ENCODE data around the gene TMEM63A.

DNA sequence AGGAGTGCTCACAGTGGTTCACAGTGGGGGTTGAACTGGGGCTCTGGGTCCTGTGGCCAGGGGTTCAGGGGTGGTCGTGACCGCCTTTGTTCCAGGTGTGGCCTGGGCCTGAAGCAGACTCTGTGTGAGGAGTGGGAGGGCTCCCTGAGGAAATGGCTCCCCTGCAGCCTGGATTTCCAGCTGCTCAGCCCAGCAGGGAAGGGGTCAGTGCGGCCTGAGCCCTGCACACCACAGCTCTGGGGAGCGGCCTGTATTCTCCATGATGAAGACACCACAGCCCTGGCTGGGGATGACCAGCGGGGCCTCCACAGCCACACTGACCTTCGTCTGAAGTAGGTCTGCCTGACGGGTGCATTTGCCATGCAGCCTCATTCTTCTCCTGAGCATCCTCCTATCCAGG, 25.2 kb upstream of the TMEM63A start:
- TF ChIP-seq, protein P1, sequence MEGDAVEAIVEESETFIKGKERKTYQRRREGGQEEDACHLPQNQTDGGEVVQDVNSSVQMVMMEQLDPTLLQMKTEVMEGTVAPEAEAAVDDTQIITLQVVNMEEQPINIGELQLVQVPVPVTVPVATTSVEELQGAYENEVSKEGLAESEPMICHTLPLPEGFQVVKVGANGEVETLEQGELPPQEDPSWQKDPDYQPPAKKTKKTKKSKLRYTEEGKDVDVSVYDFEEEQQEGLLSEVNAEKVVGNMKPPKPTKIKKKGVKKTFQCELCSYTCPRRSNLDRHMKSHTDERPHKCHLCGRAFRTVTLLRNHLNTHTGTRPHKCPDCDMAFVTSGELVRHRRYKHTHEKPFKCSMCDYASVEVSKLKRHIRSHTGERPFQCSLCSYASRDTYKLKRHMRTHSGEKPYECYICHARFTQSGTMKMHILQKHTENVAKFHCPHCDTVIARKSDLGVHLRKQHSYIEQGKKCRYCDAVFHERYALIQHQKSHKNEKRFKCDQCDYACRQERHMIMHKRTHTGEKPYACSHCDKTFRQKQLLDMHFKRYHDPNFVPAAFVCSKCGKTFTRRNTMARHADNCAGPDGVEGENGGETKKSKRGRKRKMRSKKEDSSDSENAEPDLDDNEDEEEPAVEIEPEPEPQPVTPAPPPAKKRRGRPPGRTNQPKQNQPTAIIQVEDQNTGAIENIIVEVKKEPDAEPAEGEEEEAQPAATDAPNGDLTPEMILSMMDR (conservative IDR thresholded peaks at IDR 0.05 in 1 of 2, IDR thresholded peaks at IDR 0.05 in 1 of 2; ENCODE audit: low read depth in 1 of 2, low read length in 2 of 2): no peak
- no peak for TF ChIP-seq EZH2 (IDR thresholded peaks at IDR 0.05; ENCODE audit: low read length, missing control alignments)

All from fibroblast of lung (primary cell).